ENCODE data around the gene RECQL.

The RECQL gene

GRCh38 chr12:21501258-21502163 lies at the start of gene RECQL, which contains the start of gene GOLT1B:
TSS of gene RECQL (minus strand) at chr12:21501635. CDS start at chr12:21499570, 2,065 bp downstream.
TSS of gene GOLT1B (plus strand) at chr12:21501789. CDS start at chr12:21501924, 135 bp downstream.
- DNase-seq (ENCODE audit: low read depth), result peak; percentile 87

GRCh38 chr12:21547437-21547836 lies 46.0 kb upstream of the RECQL start:
- DNase-seq (ENCODE audit: low read depth), result no peak

- DNase-seq (ENCODE audit: low read depth), result no peak
These were observed 45.3 kb upstream of the RECQL start for GRCh38 chr12:21546716-21547115.

GRCh38 chr12:21545557-21545956 lies 44.1 kb upstream of the RECQL start:
- DNase-seq (ENCODE audit: low read depth), result no peak

GRCh38 chr12:21543151-21543550 lies 41.7 kb upstream of the RECQL start:
- no peak for DNase-seq (ENCODE audit: low read depth)

- DNase-seq (ENCODE audit: low read depth), result no peak
These were observed 41.0 kb upstream of the RECQL start for GRCh38 chr12:21542403-21542802.

- DNase-seq (ENCODE audit: low read depth), result no peak
These were observed 40.3 kb upstream of the RECQL start for GRCh38 chr12:21541773-21542172.

GRCh38 chr12:21539797-21540196 lies 38.4 kb upstream of the RECQL start:
- DNase-seq (ENCODE audit: low read depth), result no peak

GRCh38 chr12:21538061-21538653 lies 36.7 kb upstream of the RECQL start:
- DNase-seq (ENCODE audit: low read depth), result no peak

GRCh38 chr12:21529456-21529855 lies 28.0 kb upstream of the RECQL start:
- DNase-seq (ENCODE audit: low read depth), result no peak

- DNase-seq (ENCODE audit: low read depth), result no peak
These were observed 27.5 kb upstream of the RECQL start for GRCh38 chr12:21528953-21529352.

GRCh38 chr12:21527451-21528180 lies 26.2 kb upstream of the RECQL start:
- peak; percentile 23 for DNase-seq (ENCODE audit: low read depth)

GRCh38 chr12:21526721-21527345 lies 25.4 kb upstream of the RECQL start:
- DNase-seq (ENCODE audit: low read depth), result no peak

- no peak for DNase-seq (ENCODE audit: low read depth)
These were observed 24.6 kb upstream of the RECQL start, which contains the start of gene SPX for GRCh38 chr12:21526053-21526452. TSS of gene SPX (plus strand) at chr12:21526296. CDS start at chr12:21526473, 177 bp downstream.

GRCh38 chr12:21523148-21523547 lies 21.7 kb upstream of the RECQL start:
- DNase-seq (ENCODE audit: low read depth), result no peak

- DNase-seq (ENCODE audit: low read depth), result no peak
These were observed 20.1 kb upstream of the RECQL start for GRCh38 chr12:21521541-21521940.

GRCh38 chr12:21518451-21518850 lies 17.0 kb upstream of the RECQL start:
- no peak for DNase-seq (ENCODE audit: low read depth)

- no peak for DNase-seq (ENCODE audit: low read depth)
These were observed 14.8 kb upstream of the RECQL start for GRCh38 chr12:21516281-21516680.

GRCh38 chr12:21509768-21510167 lies 8.3 kb upstream of the RECQL start:
- no peak for DNase-seq (ENCODE audit: low read depth)

GRCh38 chr12:21507849-21508248 lies 6.4 kb upstream of the RECQL start:
- DNase-seq (ENCODE audit: low read depth), result no peak

GRCh38 chr12:21505888-21506287 lies 4.5 kb upstream of the RECQL start:
- DNase-seq (ENCODE audit: low read depth), result no peak

- DNase-seq (ENCODE audit: low read depth), result no peak
These were observed 1.4 kb upstream of the RECQL start for GRCh38 chr12:21502872-21503271.

All from stimulated activated CD4-positive, alpha-beta T cell treated with anti-CD3 and anti-CD28 coated beads, Interleukin-2, amount 100 ng/mL, for 4 hours (primary cell).